ENCODE measurements around the gene FCN1. TPM values are rescaled to one million over a fixed set of nuclear protein-coding genes. Genes with fewer than 3 reads are reported as not detected.
"Not testable (repeated sequence)": the region's sequence is repeated elsewhere in the genome, so short reads cannot be mapped to it uniquely, and the experiment has no call there.

FCN1 gene
- not detected for total RNA-seq

GRCh38 chr9:134917431-134918373 lies at the start of gene FCN1:
FCN1 (minus strand) TSS chr9:134917912; CDS start chr9:134917871, 41 bp downstream.
- DNase-seq = no peak

- no peak for DNase-seq
Measured at GRCh38 chr9:134966697-134967546, 49.2 kb upstream of the FCN1 start.

GRCh38 chr9:134966270-134966669 lies 48.6 kb upstream of the FCN1 start:
- no peak for DNase-seq

GRCh38 chr9:134965851-134966250 lies 48.1 kb upstream of the FCN1 start:
- DNase-seq = no peak

GRCh38 chr9:134965411-134965810 lies 47.7 kb upstream of the FCN1 start:
- no peak for DNase-seq

- DNase-seq = no peak
Measured at GRCh38 chr9:134964271-134965055, 46.8 kb upstream of the FCN1 start.

GRCh38 chr9:134963546-134963945 lies 45.8 kb upstream of the FCN1 start:
- no peak for DNase-seq

- no peak for DNase-seq
Measured at GRCh38 chr9:134962973-134963364, 45.3 kb upstream of the FCN1 start.

GRCh38 chr9:134962065-134962972 lies 44.6 kb upstream of the FCN1 start:
- DNase-seq = no peak

- DNase-seq = no peak
Measured at GRCh38 chr9:134961331-134962064, 43.8 kb upstream of the FCN1 start.

GRCh38 chr9:134960701-134961181 lies 43.0 kb upstream of the FCN1 start:
- DNase-seq = no peak

- no peak for DNase-seq
Measured at GRCh38 chr9:134959971-134960310, 42.2 kb upstream of the FCN1 start.

- no peak for DNase-seq
Measured at GRCh38 chr9:134959126-134959970, 41.6 kb upstream of the FCN1 start.

GRCh38 chr9:134957945-134958227 lies 40.2 kb upstream of the FCN1 start:
- no peak for DNase-seq

- DNase-seq = no peak
Measured at GRCh38 chr9:134957165-134957944, 39.6 kb upstream of the FCN1 start.

GRCh38 chr9:134956387-134956786 lies 38.7 kb upstream of the FCN1 start:
- DNase-seq = not testable (repeated sequence)

GRCh38 chr9:134955801-134956200 lies 38.1 kb upstream of the FCN1 start:
- no peak for DNase-seq

GRCh38 chr9:134955156-134955555 lies 37.4 kb upstream of the FCN1 start:
- DNase-seq = no peak

GRCh38 chr9:134951994-134952393 lies 34.3 kb upstream of the FCN1 start:
- no peak for DNase-seq

Measured in effector CD4-positive, alpha-beta T cell (primary cell).